Muscle of leg (tissue), 11 donors: ENCODE data around the gene PPT2. TPM values are rescaled to one million over a fixed set of nuclear protein-coding genes. Genes with fewer than 3 reads are reported as not detected.
"Not testable (repeated sequence)": the region's sequence is repeated elsewhere in the genome, so short reads cannot be mapped to it uniquely, and the experiment has no call there.

Experiments used
- DNase-seq: peaks from one replicate; pipeline ENCODE4 v3.0.0; 2013
- H3K27ac ChIP-seq: one replicate; pipeline ENCODE4 v1.5.1; 2013; ENCODE audit warnings: mild to moderate bottlenecking, low read length, control low read depth
- H3K27me3 ChIP-seq: one replicate; pipeline ENCODE4 v1.6.1; 2013; ENCODE audit warnings: low read length; ENCODE audit not compliant: control insufficient read depth, insufficient read depth
- H3K36me3 ChIP-seq: one replicate; pipeline ENCODE4 v1.6.1; 2013; ENCODE audit warnings: low read length; ENCODE audit not compliant: control insufficient read depth, insufficient read depth
- H3K4me1 ChIP-seq: one replicate; pipeline ENCODE4 v1.6.1; 2013; ENCODE audit warnings: low read length; ENCODE audit not compliant: control insufficient read depth, insufficient read depth
- H3K4me3 ChIP-seq: one replicate; pipeline ENCODE4 v1.5.1; 2013; ENCODE audit warnings: low read length, control low read depth
- H3K9me3 ChIP-seq: replicated peaks from 2 replicates; pipeline ENCODE4 v1.6.1; 2013; ENCODE audit warnings: low read depth, low read length; ENCODE audit not compliant: control insufficient read depth
- WGBS: methylation state at CpG from one replicate; pipeline ENCODE4 v1.1.5; 2013; ENCODE audit warnings: missing lambda C conversion rate; ENCODE audit not compliant: insufficient coverage; 5-methylcytosine and 5-hydroxymethylcytosine counted together
- polyA plus RNA-seq, 8 donors: library from polyadenylated mRNA; unstranded; fragments of 120-200 nt; gene quantifications; one replicate each; pipeline versions ENCODE4 v1.2.1 to v1.2.3, GENCODE V29; 2013; ENCODE audit warnings: inconsistent platforms in 1 of 8, low replicate concordance in 1 of 8; ENCODE audit not compliant: insufficient read length in 8 of 8, insufficient read depth in 1 of 8
- total RNA-seq: library from RNA; stranded (reverse); fragments of 120-200 nt; gene quantifications from one replicate; pipeline ENCODE4 v1.2.4, GENCODE V29; 2013

Gene PPT2
- total and polyA plus RNA-seq, 9 donors, result 15.3 to 35.7 (median 30.9) TPM

DNA sequence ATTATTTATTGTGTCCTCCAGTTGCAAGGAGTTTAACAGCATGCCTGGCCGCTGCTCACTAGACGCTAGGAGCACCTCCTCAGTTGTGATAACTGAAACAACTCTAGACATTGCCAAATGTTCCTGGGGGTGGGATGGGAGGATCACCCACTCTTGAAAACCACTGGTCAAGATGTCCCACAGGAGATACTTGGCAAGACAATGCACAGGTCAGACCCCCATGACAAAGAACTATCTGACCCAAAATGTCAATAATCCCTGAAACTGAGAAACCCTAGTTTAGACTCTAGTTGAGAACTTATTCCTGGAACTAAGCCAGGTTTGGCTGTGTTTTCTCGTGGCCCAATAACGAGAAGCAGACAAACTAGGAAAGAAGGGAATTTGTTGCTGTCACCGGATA, 14.4 kb upstream of the PPT2 start:
- no peaks in the 10 kb centered on the region for H3K9me3 ChIP-seq
- no peaks in the 10 kb centered on the region for H3K36me3 ChIP-seq
- H3K27ac ChIP-seq, result no peak overlapping the region
- 20% methylated on average over 2 of the region's 5 CpGs for WGBS
- no peak overlapping the region for H3K4me3 ChIP-seq
- no peaks in the 10 kb centered on the region for H3K4me1 ChIP-seq
- no peak for DNase-seq
- peaks cover 4% of the 10 kb centered on the region for H3K27me3 ChIP-seq

DNA sequence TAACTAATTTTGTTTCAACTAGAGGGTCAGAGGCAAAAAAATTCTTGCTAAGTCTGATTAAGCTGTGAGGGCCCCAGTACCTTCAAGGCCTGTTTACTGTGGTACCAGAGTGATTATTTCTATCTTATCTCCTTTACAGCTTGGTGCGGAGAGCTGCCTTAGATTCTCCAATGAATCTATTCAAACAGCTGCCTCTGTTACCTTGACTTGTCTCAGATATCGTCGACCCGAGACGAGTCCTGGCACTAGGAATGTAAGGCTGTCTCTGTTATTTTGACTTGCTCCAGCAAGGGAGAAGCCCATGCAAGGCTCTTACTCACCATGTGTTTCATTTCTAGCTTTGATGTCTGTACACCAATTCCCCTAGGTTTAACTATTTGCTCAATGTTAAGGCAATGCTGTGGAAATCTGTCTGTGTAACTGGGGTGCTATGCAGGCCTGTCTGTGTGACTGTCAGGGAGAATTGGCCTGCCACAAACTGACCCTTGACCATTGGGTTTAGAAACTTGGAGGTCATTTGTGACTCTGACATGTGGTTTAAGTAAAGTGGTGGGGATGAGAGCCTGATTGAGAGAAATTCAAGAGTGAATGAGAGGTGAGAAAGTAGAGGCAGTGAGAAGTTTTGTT, 13.4 kb upstream of the PPT2 start:
- H3K27me3 ChIP-seq, result peaks cover 5% of the 10 kb centered on the region
- no peaks in the 10 kb centered on the region for H3K36me3 ChIP-seq
- no peaks in the 10 kb centered on the region for H3K4me1 ChIP-seq
- H3K4me3 ChIP-seq, result no peak overlapping the region
- WGBS, result 90% methylated on average over 2 of the region's 5 CpGs
- DNase-seq, result no peak
- no peaks in the 10 kb centered on the region for H3K9me3 ChIP-seq
- H3K27ac ChIP-seq, result no peak overlapping the region

DNA sequence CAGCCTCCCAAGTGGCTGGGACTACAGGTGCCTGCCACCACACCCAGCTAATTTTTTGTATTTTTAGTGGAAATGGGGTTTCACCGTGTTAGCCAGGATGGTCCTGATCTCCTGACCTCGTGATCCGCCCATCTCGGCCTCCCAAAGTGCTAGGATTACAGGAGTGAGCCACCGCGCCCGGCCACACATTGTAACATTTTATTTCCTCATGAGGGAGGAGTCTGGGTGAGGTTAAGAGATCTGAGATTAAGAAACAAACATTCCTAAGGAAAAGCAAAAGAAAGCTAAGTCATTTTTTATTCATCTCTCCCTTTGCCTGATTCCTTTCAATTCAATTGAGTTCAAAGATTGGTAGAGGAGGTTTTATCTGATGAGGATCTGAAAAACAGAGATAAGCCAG, 9.7 kb upstream of the PPT2 start:
- not testable (repeated sequence) for H3K36me3 ChIP-seq, H3K4me3 ChIP-seq, H3K4me1 ChIP-seq, H3K27ac ChIP-seq, H3K9me3 ChIP-seq, DNase-seq
- WGBS, result no CpG with 5 or more reads among the region's 7 CpGs
- H3K27me3 ChIP-seq, result peaks cover 35% of the 10 kb centered on the region

DNA sequence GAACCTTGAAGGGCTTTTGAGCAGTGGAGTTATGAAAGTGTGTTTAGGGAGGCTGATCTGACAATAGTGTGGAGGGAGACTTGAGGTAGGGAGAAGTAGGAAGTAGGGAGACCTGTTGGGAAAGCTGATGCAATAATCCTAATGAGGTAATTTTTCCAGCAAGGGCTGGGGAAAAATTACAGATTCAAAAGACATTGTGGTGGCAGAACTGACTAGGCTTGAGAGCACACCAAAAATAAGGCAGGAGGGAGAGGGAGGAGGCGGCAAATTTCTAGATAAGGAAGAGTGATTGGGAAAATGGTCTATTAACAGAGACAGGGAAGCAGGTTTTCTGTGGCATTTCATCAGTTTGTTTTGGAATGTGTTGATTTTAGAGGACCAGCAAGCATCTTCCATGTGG, 7.7 kb upstream of the PPT2 start:
- H3K27me3 ChIP-seq, result peaks cover 54% of the 10 kb centered on the region
- peaks cover 9% of the 10 kb centered on the region for H3K4me1 ChIP-seq
- no peaks in the 10 kb centered on the region for H3K9me3 ChIP-seq
- 92% methylated on average over 1 of the region's 1 CpG for WGBS
- H3K36me3 ChIP-seq, result no peaks in the 10 kb centered on the region
- H3K4me3 ChIP-seq, result no peak overlapping the region
- DNase-seq, result no peak
- H3K27ac ChIP-seq, result no peak overlapping the region

DNA sequence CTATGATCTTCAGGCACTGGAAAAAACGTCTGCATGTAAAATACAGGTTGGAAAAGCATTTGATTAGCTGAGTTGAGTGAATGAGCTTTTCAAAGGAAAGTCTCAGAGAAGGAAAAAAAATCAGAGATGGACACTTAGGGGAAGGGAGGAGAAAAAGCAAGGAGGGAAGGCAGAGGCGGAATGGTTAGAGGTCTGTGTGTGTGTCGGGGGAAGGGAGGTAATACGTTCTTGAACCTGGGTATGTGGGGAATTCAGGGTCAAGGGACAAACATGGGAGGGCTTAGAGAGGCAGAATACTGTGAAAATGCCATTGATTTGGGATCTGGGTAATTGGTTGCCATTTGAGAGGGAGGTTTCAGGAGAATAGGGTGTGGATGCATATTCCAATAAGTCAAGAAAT, 7.3 kb upstream of the PPT2 start:
- WGBS, result 20% methylated on average over 4 of the region's 4 CpGs
- no peaks in the 10 kb centered on the region for H3K9me3 ChIP-seq
- H3K27ac ChIP-seq, result no peak overlapping the region
- DNase-seq, result no peak
- no peaks in the 10 kb centered on the region for H3K36me3 ChIP-seq
- H3K27me3 ChIP-seq, result peaks cover 57% of the 10 kb centered on the region
- H3K4me3 ChIP-seq, result no peak overlapping the region
- peaks cover 11% of the 10 kb centered on the region for H3K4me1 ChIP-seq

DNA sequence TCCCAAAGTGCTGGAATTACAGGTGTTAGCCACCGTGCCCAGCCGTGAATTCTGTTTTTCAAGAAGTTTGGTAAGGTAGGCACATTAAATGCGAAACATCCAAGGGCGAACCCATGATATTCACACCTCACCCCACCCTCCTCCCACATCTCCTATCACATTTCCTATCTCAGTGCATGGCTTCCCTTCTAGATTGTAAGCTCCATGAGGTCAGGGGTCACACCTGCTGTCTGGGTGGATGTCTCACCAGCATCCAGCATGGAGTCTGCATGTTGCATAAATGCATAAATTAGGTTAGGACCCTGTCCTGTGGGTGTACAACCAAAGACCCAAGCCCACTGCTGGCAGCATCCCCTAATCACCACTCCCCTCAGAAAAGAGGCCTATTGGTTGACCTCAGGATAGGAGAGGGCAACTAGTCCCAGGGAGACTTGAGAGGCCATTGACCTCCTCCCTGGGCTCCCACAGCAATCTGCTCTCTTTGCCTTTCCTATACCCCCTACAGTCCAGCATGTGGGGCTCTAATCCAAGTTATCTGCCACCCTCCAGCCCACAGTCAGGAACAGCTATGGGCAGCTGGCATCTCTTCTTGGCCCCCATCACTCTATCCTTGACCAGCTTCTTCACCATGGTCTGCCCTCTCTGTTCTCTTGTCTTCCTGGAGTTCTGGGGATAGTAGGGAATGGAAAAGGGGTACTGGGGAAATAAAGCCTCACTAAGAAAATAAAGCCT, 6.4 kb upstream of the PPT2 start:
- Histone ChIP-seq H3K27ac (no peak overlapping the region), H3K4me1 (peaks cover 19% of the 10 kb centered on the region), H3K4me3 (no peak overlapping the region), H3K9me3 (no peaks in the 10 kb centered on the region), H3K27me3 (peaks cover 61% of the 10 kb centered on the region), H3K36me3 (no peaks in the 10 kb centered on the region)
- 88% methylated on average over 2 of the region's 4 CpGs for WGBS
- DNase-seq, result no peak

DNA sequence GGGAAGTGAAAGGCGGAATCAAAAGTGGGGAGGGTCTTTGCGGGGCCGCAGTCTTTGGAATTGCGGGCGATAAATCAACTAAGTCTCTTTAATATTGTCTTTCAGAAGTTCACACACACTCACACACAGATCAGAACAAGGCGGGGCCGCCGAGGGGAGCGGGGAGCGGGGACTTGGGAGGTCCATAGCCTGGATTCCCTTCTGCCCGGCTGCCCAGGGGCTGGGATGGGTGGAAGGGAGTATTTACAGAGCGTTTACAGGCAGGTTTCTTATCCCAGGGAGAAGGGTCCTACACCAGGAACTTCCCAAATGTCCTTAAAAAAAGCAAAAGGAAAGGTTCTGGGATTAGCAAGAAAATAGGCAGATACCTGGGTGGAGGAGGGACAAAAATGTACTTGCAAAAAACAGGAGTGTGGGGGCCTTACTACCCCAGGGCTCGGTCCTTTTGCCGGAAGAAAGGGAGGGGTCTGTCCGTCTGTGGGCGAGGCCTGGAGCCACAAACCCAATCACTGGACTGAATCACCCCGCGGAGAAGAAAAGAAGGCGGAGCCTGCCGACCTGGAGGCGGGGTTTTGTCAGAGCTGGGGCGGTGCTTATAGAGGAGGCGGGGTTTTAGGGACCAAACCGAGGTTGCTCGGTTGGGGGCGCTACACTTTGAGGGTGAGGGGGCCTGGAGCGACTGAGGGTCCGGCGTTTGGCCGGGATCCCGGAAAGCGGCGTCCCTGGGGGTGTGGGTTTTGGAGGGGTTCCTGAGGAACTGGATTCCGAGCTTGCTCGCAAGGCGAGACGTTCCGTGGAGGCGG, 5.5 kb upstream of the PPT2 start:
- WGBS, result 6% methylated on average over 28 of the region's 39 CpGs
- no peaks in the 10 kb centered on the region for H3K36me3 ChIP-seq
- peaks cover 28% of the 10 kb centered on the region for H3K4me1 ChIP-seq
- H3K9me3 ChIP-seq, result no peaks in the 10 kb centered on the region
- H3K27me3 ChIP-seq, result peaks cover 70% of the 10 kb centered on the region
- peak; percentile 73 for DNase-seq
- H3K27ac ChIP-seq, result no peak overlapping the region
- H3K4me3 ChIP-seq, result peak overlapping the region; percentile 21

DNA sequence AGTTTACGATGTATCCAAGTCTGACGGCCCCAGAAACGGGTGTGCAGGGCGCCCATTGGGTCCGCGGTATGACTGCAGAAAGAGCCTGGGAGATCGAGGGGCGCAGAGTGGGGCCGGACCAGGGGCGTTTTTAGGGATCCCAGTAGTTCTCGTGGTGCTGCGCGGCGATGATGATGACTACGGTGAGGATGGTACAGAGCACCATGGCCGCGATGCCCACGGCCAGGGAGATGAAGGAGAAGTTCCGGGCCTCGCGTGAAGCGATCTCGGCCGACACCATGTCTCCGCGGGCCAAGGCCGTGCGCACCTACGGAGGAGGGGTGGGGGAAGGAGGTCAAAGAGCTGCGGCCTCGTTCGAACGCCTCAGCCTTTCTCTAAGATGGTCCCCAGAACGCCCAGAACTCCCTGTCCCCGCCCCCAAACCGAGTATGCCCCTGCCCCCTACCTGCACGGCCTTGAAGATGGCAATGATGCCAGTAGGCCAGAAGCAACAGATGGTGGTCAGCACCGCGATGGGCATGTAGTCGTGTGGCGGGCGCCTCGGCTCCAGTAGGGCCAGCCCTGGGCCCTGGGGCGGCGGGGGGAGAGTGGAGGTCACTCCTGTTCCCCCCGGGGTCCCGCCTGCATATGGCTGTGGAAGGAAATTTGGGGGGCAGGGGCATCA, 4.7 kb upstream of the PPT2 start:
- Histone ChIP-seq H3K4me1 (peaks cover 30% of the 10 kb centered on the region), H3K27me3 (peaks cover 70% of the 10 kb centered on the region), H3K36me3 (no peaks in the 10 kb centered on the region), H3K27ac (no peak overlapping the region), H3K9me3 (no peaks in the 10 kb centered on the region), H3K4me3 (peak overlapping the region; percentile 21)
- 11% methylated on average over 36 of the region's 47 CpGs for WGBS
- no peak for DNase-seq

DNA sequence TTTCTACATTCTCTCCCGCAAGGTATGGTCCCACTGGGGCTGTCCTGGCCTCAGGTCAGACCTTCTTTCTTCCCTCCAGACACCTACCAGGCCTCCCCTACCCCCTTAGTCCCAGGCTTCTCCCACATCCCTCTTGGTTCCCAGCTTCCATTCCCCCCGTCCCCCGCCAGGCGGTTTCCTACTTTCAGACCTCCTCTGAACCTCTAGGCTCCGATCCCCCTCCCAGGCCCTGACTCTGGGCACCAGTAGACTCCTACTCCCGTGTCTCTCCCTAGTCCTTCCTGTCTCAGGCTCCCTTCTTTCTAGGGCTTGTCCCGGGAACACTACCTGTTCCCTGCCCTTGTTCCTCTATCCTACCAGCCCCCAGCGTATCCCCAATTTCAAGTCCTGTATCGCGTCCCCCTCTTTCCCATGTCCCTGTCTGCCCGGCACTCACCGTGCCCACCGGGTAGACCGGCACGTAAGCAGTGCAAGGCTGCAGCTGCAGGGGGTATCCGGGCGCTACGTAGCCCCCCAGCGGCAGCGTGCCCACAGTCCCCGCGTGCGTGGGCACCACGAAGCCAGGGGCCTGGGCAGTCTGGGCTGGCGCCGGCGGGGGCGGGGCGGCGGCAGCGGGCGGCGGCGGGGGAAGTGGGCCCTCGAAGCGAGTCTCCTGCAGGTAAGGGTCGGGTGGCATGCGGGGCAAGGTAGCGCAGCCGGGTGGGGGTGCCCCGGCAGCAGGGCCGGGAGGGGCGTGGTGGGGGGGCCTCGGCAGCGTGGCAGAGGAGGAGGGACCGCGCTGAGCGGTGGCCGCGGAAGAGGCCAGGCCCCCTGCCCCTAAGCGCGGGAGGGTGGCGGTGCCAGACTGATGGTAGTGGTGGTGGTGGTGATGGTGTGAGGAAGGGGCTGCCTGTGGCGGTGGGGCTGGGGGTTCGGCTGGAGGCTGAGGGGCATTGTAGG, 3.7 kb upstream of the PPT2 start:
- Histone ChIP-seq H3K27ac (no peak overlapping the region), H3K9me3 (no peaks in the 10 kb centered on the region), H3K36me3 (no peaks in the 10 kb centered on the region), H3K27me3 (peaks cover 70% of the 10 kb centered on the region), H3K4me3 (no peak overlapping the region), H3K4me1 (peaks cover 37% of the 10 kb centered on the region)
- DNase-seq, result peak; percentile 6
- WGBS, result 21% methylated on average over 55 of the region's 55 CpGs
